NCI-H526 treated with DMSO at 0.1 percent for 48 hours (cell line): ENCODE results near the gene TFG.

ENCODE experiments used
- DNase-seq: peaks from one replicate; lab custom pipeline; 2025; lab: John Stamatoyannopoulos, UW

The TFG gene

DNA sequence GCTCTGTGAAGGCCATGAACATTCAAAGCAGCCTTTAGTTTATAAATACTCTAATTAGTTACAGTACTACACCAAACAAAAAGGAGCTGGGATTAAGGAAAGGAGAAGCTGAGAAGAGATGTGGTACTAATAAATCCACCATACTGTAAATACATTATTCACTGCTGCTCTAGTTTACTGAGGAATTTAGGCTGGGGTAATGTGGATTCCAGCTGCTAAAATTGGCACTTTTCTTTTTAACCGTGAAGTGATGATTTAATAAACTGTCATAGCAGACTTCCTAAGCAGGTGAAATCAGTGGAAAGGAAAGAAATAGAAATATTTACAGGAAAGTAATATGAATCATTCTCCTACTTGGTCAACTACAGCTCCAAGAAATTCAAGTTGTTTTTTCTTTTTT, 88.7 kb downstream of the TFG start:
- DNase-seq: no peak
